ENCODE results near the gene CPA5. TPM values are rescaled to one million over a fixed set of nuclear protein-coding genes. Genes with fewer than 3 reads are reported as not detected.

CPA5 gene
- total RNA-seq, 6 experiments from 2014 or later: not detected

DNA sequence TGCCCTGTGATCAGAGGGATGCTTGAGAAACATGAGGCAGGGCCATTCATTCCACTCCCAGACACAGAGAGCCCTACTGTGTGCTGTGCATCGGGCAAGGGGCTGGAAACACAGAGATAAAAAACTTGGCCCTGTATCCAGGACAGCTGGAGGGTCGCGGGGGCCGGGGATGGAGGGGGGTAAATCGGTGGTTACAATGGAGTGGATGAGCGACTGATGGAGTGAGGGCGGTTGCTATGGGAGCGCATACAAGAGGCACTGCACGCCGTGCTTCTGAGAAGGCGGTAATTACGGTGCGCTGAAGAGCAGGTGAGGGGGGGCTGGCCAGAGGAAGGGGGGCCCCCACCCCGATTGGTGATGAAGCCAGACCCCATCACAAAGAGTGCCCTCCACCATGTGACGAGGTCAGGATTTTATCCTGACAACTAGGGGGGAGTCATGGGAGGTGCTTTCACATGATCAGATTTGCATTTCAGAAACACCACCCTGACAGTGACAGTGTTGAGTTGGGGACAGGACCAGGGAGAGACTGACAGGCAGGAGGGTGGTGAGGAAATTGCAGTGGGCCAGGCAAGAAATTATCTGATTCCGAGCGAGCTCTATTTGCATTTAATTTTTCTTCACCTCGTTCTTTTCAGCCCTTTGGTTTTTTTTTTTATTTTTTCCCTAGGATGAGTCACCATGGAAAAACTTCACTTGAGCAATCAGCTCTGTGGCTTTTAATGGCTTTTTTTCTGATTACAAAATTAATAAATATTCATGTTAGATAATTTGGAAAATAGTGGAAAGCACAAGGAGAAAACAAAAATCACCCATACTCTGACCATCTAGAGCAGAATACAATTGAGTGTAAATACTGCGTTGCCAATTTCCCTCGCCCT lies 7.8 kb downstream of the CPA5 start:
- no peaks in the 10 kb centered on the region for H3K9me3 ChIP-seq
- 60% methylated on average over 20 of the region's 20 CpGs for WGBS (ENCODE audit: insufficient coverage, low coverage, low lambda C conversion rate, missing lambda C conversion rate)
- ATAC-seq: no peak
- TF ChIP-seq, protein P1, sequence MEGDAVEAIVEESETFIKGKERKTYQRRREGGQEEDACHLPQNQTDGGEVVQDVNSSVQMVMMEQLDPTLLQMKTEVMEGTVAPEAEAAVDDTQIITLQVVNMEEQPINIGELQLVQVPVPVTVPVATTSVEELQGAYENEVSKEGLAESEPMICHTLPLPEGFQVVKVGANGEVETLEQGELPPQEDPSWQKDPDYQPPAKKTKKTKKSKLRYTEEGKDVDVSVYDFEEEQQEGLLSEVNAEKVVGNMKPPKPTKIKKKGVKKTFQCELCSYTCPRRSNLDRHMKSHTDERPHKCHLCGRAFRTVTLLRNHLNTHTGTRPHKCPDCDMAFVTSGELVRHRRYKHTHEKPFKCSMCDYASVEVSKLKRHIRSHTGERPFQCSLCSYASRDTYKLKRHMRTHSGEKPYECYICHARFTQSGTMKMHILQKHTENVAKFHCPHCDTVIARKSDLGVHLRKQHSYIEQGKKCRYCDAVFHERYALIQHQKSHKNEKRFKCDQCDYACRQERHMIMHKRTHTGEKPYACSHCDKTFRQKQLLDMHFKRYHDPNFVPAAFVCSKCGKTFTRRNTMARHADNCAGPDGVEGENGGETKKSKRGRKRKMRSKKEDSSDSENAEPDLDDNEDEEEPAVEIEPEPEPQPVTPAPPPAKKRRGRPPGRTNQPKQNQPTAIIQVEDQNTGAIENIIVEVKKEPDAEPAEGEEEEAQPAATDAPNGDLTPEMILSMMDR (IDR thresholded peaks at IDR 0.05): no peak
- no peaks in the 10 kb centered on the region for H3K4me1 ChIP-seq
- no peak overlapping the region for H3K27ac ChIP-seq
- no peaks in the 10 kb centered on the region for H3K27me3 ChIP-seq
- no peak overlapping the region for H3K4me3 ChIP-seq
- DNase-seq: no peak
- H3K36me3 ChIP-seq: no peaks in the 10 kb centered on the region
- intact Hi-C loops (cut with DNase I): no loop called here

DNA sequence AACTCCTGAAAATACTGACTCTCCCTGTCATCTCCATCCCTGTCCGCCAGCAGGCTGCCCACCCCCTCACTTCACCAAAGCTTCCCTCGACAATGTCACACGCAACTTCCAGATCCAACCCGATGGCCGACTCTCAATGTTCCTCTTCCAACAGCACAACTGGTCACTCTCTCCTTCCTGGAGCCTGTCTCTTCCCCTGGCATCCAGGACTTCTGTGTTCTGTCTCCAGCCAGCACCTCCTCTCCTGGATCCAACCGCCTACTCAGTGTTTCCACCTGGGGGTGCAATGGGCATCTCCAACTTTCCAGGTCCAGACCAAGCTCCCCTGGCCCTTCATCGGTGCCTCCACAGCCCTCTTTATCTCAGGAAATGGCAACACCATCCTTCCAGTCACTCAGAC lies 8.6 kb downstream of the CPA5 start:
- no peaks in the 10 kb centered on the region for H3K27me3 ChIP-seq
- DNase-seq: no peak
- no peak for ATAC-seq
- intact Hi-C loops (cut with DNase I): no loop called here
- no peak overlapping the region for H3K27ac ChIP-seq
- TF ChIP-seq, protein P1 (IDR thresholded peaks at IDR 0.05): no peak
- no peak for TF ChIP-seq POLR2A (IDR thresholded peaks at IDR 0.05)
- H3K4me3 ChIP-seq: no peak overlapping the region
- WGBS (ENCODE audit: insufficient coverage, low coverage, low lambda C conversion rate, missing lambda C conversion rate): 81% methylated on average over 7 of the region's 7 CpGs
- H3K4me1 ChIP-seq: no peaks in the 10 kb centered on the region
- no peaks in the 10 kb centered on the region for H3K36me3 ChIP-seq
- H3K9me3 ChIP-seq: no peaks in the 10 kb centered on the region

DNA sequence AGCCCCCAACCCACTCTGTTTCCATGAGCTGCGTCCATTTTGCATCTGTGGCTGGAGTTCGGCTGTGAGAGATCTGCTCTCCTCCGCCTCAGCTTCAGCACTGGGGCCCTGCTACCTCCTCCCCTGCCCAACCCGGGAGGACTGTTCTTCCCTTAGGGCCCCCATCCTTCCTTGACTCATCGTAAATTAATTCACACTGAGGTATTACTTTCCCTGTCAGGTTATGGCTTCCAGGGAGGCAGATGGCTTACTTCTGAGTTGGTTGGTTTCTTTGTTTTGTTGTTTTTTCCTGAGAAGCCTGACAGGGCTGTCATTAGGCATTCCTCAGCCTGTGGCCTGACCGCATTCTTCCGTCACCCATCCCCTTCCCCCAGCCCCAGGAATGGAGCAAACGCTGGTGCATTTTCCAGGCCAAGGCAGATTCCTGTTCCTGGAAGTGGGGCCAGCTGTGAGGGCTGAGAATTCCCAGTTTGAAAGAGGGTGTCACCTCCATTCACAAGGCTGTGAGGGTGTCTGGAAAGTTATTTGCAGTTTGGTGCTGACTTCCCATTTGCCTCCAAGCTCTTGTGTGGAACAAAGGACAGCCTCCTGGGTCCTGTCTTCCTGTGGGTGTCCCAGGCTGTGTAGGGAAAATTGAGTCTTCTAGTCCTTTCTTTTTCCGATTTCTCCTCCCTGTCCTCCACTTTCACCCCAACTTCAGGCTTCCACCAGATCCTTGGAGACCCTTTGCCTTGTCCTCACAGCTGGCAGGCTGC lies 11.7 kb downstream of the CPA5 start:
- Histone ChIP-seq H3K27me3 (no peaks in the 10 kb centered on the region), H3K4me3 (no peak overlapping the region), H3K4me1 (no peaks in the 10 kb centered on the region), H3K9me3 (no peaks in the 10 kb centered on the region), H3K27ac (peak overlapping the region in 2 of 3 donors; percentile 33 to 50), H3K36me3 (no peaks in the 10 kb centered on the region)
- intact Hi-C loops (cut with DNase I): no loop called here
- ATAC-seq: peak in 3 of 4 donors; percentile 22 to 50 (median 39)
- 68% methylated on average over 4 of the region's 9 CpGs for WGBS (ENCODE audit: insufficient coverage, low coverage, low lambda C conversion rate, missing lambda C conversion rate)
- no peak for DNase-seq
- no peak for TF ChIP-seq POLR2A (IDR thresholded peaks at IDR 0.05)
- TF ChIP-seq, protein P1 (IDR thresholded peaks at IDR 0.05): no peak

DNA sequence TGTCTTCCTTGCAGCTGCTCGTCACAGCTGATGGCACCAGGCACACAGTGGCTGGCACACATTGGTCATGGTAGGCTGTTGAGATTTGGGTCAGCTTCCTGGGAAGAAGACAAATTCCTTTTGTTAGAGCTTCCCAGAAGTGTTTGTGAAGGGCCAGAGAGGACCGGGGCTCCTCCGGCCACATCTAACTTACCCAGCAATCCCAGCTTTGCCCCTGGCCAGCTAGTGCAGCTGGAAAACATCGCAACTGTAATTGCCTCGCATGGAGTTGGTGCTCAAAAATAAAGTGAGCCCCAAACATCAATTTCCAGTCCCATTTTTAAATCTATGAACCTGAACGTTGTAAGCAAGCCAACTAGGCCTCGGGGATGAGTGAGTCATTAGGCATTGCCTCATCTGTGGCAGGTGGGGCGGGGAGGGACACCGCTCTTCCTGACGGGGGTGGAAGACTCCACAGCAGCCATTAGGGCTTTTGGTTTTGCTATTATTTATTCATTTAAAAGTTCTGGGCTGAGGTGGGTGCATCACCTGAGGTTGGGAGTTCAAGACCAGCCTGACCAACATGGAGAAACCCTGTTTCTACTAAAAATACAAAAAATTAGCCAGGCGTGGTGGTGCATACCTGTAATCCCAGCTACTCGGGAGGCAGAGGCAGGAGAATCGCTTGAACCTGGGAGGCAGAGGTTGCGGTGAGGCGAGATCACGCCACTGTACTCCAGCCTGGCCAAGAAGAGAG lies 12.4 kb downstream of the CPA5 start:
- Histone ChIP-seq H3K9me3 (no peaks in the 10 kb centered on the region), H3K4me1 (no peaks in the 10 kb centered on the region), H3K36me3 (no peaks in the 10 kb centered on the region), H3K4me3 (no peak overlapping the region), H3K27ac (peak overlapping the region in 1 of 3 donors; percentile 50), H3K27me3 (no peaks in the 10 kb centered on the region)
- TF ChIP-seq, protein P1 (IDR thresholded peaks at IDR 0.05): no peak
- no peak for TF ChIP-seq POLR2A (IDR thresholded peaks at IDR 0.05)
- intact Hi-C loops (cut with DNase I): no loop called here
- DNase-seq: peak in 1 of 3 donors; percentile 38
- ATAC-seq: peak in 1 of 4 donors; percentile 79
- WGBS (ENCODE audit: insufficient coverage, low coverage, low lambda C conversion rate, missing lambda C conversion rate): 69% methylated on average over 12 of the region's 16 CpGs

Data from right lobe of liver (tissue), 6 donors.